GM23338 (cell line): Measurements from ENCODE around the gene WDR31.

ENCODE experiments used
- EZH2 ChIP-seq: fragments of 200-600 bp; sonication (generic); IDR thresholded peaks from one replicate; pipeline ENCODE4 v1.8.0; 2017; ENCODE audit warnings: antibody characterized with exemption, mild to moderate bottlenecking, low read depth; ENCODE audit not compliant: unreplicated experiment
- TF ChIP-seq, protein P1 (sequence below), 2 experiments: fragments of 200-600 bp in 1 of 2; sonication (generic) in 1 of 2; conservative IDR thresholded peaks; 2 replicates each; pipeline versions ENCODE4 v1.5.1 to v1.6.1; 2016 to 2017; ENCODE audit warnings: antibody characterized with exemption in 2 of 2, low read depth in 2 of 2, mild to moderate bottlenecking in 2 of 2, moderate library complexity in 1 of 2
- TF ChIP-seq, protein P2 (sequence below): IDR thresholded peaks from one replicate; pipeline ENCODE4 v1.6.1; 2018; ENCODE audit warnings: antibody characterized with exemption; ENCODE audit not compliant: unreplicated experiment

DNA sequence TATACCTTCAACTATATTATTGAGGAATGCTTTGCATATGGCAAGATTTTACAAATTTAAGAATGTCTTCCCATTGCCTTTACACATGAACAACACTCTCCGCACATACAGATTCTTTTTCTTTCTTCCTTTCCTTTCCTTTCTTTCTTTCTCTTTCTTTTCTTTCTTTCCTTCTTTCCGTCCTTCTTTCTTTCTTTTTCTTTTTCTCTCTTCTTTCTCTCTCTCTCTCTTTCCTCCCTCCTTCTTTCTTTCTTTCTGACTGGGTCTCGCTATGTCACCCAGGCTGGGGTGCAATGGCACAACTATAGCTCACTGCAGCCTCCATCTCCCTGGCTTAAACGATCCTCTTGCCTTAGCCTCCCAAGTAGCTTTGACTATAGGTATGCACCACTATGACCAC is 13.8 kb downstream of the WDR31 start:
- no peak for TF ChIP-seq EZH2
- TF ChIP-seq, protein P1, sequence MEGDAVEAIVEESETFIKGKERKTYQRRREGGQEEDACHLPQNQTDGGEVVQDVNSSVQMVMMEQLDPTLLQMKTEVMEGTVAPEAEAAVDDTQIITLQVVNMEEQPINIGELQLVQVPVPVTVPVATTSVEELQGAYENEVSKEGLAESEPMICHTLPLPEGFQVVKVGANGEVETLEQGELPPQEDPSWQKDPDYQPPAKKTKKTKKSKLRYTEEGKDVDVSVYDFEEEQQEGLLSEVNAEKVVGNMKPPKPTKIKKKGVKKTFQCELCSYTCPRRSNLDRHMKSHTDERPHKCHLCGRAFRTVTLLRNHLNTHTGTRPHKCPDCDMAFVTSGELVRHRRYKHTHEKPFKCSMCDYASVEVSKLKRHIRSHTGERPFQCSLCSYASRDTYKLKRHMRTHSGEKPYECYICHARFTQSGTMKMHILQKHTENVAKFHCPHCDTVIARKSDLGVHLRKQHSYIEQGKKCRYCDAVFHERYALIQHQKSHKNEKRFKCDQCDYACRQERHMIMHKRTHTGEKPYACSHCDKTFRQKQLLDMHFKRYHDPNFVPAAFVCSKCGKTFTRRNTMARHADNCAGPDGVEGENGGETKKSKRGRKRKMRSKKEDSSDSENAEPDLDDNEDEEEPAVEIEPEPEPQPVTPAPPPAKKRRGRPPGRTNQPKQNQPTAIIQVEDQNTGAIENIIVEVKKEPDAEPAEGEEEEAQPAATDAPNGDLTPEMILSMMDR (conservative IDR thresholded peaks at IDR 0.05; ENCODE audit: low read depth in 2 of 2) = no peak
- TF ChIP-seq, protein P2, sequence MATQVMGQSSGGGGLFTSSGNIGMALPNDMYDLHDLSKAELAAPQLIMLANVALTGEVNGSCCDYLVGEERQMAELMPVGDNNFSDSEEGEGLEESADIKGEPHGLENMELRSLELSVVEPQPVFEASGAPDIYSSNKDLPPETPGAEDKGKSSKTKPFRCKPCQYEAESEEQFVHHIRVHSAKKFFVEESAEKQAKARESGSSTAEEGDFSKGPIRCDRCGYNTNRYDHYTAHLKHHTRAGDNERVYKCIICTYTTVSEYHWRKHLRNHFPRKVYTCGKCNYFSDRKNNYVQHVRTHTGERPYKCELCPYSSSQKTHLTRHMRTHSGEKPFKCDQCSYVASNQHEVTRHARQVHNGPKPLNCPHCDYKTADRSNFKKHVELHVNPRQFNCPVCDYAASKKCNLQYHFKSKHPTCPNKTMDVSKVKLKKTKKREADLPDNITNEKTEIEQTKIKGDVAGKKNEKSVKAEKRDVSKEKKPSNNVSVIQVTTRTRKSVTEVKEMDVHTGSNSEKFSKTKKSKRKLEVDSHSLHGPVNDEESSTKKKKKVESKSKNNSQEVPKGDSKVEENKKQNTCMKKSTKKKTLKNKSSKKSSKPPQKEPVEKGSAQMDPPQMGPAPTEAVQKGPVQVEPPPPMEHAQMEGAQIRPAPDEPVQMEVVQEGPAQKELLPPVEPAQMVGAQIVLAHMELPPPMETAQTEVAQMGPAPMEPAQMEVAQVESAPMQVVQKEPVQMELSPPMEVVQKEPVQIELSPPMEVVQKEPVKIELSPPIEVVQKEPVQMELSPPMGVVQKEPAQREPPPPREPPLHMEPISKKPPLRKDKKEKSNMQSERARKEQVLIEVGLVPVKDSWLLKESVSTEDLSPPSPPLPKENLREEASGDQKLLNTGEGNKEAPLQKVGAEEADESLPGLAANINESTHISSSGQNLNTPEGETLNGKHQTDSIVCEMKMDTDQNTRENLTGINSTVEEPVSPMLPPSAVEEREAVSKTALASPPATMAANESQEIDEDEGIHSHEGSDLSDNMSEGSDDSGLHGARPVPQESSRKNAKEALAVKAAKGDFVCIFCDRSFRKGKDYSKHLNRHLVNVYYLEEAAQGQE = no peak
